Skin epidermis (tissue), 12 donors: ENCODE data around the gene UNC5C.
A peak's percentile ranks its signal among the peaks of the same experiment; 100 is the strongest.
"Not testable (repeated sequence)": the region's sequence is repeated elsewhere in the genome, so short reads cannot be mapped to it uniquely, and the experiment has no call there.

Experiments
- H3K27ac ChIP-seq, 21 experiments: fragments of 200-600 bp; sonication (generic) in 11 of 21; one replicate each; pipeline ENCODE4 v1.5.0; 2020; ENCODE audit warnings: mild to moderate bottlenecking in 3 of 21, inconsistent platforms in 2 of 21, moderate library complexity in 2 of 21
- H3K4me3 ChIP-seq, 7 experiments: fragments of 200-600 bp; sonication (generic) in 2 of 7; one replicate each; pipeline ENCODE4 v1.5.0; 2020; ENCODE audit warnings: inconsistent platforms in 2 of 7, mild to moderate bottlenecking in 2 of 7, moderate library complexity in 1 of 7

UNC5C gene

GRCh38 chr4:95162867-95163266 is 385.9 kb downstream of the UNC5C start:
- no peak overlapping the region for H3K4me3 ChIP-seq
- H3K27ac ChIP-seq: no peak overlapping the region

GRCh38 chr4:95161781-95162469 is 386.8 kb downstream of the UNC5C start:
- H3K4me3 ChIP-seq: no peak overlapping the region
- H3K27ac ChIP-seq: no peak overlapping the region

GRCh38 chr4:95159384-95159783 is 389.4 kb downstream of the UNC5C start:
- H3K27ac ChIP-seq: no peak overlapping the region
- H3K4me3 ChIP-seq: no peak overlapping the region

- Histone ChIP-seq H3K27ac (no peak overlapping the region), H3K4me3 (no peak overlapping the region)
These were observed 390.1 kb downstream of the UNC5C start for GRCh38 chr4:95158626-95159025.

- H3K27ac ChIP-seq: no peak overlapping the region
- H3K4me3 ChIP-seq: no peak overlapping the region
These were observed 390.7 kb downstream of the UNC5C start for GRCh38 chr4:95158045-95158444.

GRCh38 chr4:95157596-95157995 is 391.2 kb downstream of the UNC5C start:
- H3K4me3 ChIP-seq: no peak overlapping the region

GRCh38 chr4:95156452-95156765 is 392.4 kb downstream of the UNC5C start:
- Histone ChIP-seq H3K4me3 (no peak overlapping the region), H3K27ac (no peak overlapping the region)

More at GRCh38 chr4:95157596-95157995, 391.2 kb downstream of the UNC5C start:
- H3K27ac ChIP-seq: no peak overlapping the region

GRCh38 chr4:95155759-95156451 is 392.9 kb downstream of the UNC5C start:
- no peak overlapping the region for H3K4me3 ChIP-seq
- no peak overlapping the region for H3K27ac ChIP-seq

- H3K4me3 ChIP-seq: no peak overlapping the region
- no peak overlapping the region for H3K27ac ChIP-seq
These were observed 395.6 kb downstream of the UNC5C start for GRCh38 chr4:95153182-95153581.

GRCh38 chr4:95151255-95151654 is 397.5 kb downstream of the UNC5C start:
- no peak overlapping the region for H3K4me3 ChIP-seq
- no peak overlapping the region for H3K27ac ChIP-seq

GRCh38 chr4:95142932-95143331 is 405.8 kb downstream of the UNC5C start:
- no peak overlapping the region for H3K27ac ChIP-seq
- no peak overlapping the region for H3K4me3 ChIP-seq

GRCh38 chr4:95141361-95141760 is 407.4 kb downstream of the UNC5C start:
- no peak overlapping the region for H3K4me3 ChIP-seq
- H3K27ac ChIP-seq: no peak overlapping the region

GRCh38 chr4:95139424-95139823 is 409.3 kb downstream of the UNC5C start:
- not testable (repeated sequence) for H3K4me3 ChIP-seq

GRCh38 chr4:95134016-95134415 is 414.8 kb downstream of the UNC5C start:
- not testable (repeated sequence) for H3K27ac ChIP-seq, H3K4me3 ChIP-seq

More at GRCh38 chr4:95139424-95139823, 409.3 kb downstream of the UNC5C start:
- not testable (repeated sequence) for H3K27ac ChIP-seq

GRCh38 chr4:95129821-95130311 is 418.9 kb downstream of the UNC5C start:
- peak overlapping the region in 2 of 21 experiments; percentile 0 to 3 for H3K27ac ChIP-seq
- no peak overlapping the region for H3K4me3 ChIP-seq

- H3K27ac ChIP-seq: peak overlapping the region in 1 of 21 experiments; percentile 29
- no peak overlapping the region for H3K4me3 ChIP-seq
These were observed 419.7 kb downstream of the UNC5C start for GRCh38 chr4:95129031-95129430.

GRCh38 chr4:95124906-95125504 is 423.8 kb downstream of the UNC5C start:
- Histone ChIP-seq H3K27ac (no peak overlapping the region), H3K4me3 (no peak overlapping the region)

GRCh38 chr4:95122001-95122400 is 426.8 kb downstream of the UNC5C start:
- Histone ChIP-seq H3K27ac (no peak overlapping the region), H3K4me3 (no peak overlapping the region)

GRCh38 chr4:95120456-95120855 is 428.3 kb downstream of the UNC5C start:
- H3K4me3 ChIP-seq: no peak overlapping the region
- H3K27ac ChIP-seq: no peak overlapping the region

- Histone ChIP-seq H3K4me3 (no peak overlapping the region), H3K27ac (no peak overlapping the region)
These were observed 430.3 kb downstream of the UNC5C start for GRCh38 chr4:95118497-95118896.

- Histone ChIP-seq H3K27ac (no peak overlapping the region), H3K4me3 (no peak overlapping the region)
These were observed 434.3 kb downstream of the UNC5C start for GRCh38 chr4:95114521-95114920.
